ENCODE results near the gene OR12D1. TPM values are rescaled to one million over a fixed set of nuclear protein-coding genes. Genes with fewer than 3 reads are reported as not detected.

OR12D1 gene
- total RNA-seq, 6 donors from 2014 or later: not detected

DNA sequence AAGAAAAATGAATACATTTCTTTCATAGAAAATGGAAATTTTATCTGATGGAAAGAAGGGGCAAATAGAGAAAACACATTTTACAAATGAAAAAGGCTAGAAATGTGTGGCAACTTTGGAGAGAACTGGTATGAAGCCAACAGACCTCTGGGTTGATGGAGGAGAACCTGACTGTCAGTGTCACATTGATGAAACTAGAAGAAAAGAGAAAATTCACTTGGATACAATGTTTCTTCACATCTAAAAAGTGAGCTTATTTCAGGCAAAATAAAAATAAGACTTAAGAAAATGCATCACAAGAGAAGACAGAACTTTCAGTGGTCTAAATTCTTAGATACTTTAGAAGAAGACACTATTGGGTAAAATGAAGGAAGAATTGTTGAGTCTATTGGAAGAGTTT, 19.4 kb upstream of the OR12D1 start, which contains the start of gene OR12D2:
OR12D2 (plus strand) TSS at position 301 of the 400 bp plus-strand sequence. CDS start 1,069 bp downstream, outside the sequence.
- ATAC-seq (ENCODE audit: low FRiP score in 2 of 2): no peak
- TF ChIP-seq EP300 (IDR thresholded peaks at IDR 0.05) (no peak), POLR2A (IDR thresholded peaks at IDR 0.05) (no peak), POLR2AphosphoS5 (IDR thresholded peaks at IDR 0.05) (no peak), CTCF (IDR thresholded peaks at IDR 0.05) (no peak)

DNA sequence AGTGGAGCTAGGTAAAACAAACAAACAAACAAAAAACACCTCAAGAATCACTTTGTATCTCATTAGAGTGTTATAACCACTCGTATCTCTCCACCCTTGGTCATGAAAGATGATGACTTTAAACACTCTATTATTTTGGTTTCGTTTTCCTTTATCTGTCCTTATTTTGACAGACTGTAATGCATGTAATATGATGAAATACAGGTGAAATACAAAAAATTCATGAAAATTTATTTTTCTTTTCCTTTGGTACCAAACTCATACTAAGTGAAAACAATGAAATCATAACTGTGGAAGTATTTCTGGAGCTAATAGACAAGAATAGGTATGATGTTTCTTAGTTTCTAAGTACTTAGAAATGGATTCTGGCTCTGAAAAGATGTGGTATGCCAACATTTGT, 15.2 kb upstream of the OR12D1 start:
- Histone ChIP-seq H3K4me3 (no peak overlapping the region), H3K4me1 (no peaks in the 10 kb centered on the region)

More for the DNA sequence above, 19.4 kb upstream of the OR12D1 start, which contains the start of gene OR12D2:
- no peaks in the 10 kb centered on the region for H3K4me1 ChIP-seq
- no peak within 1 kb of the TSS for H3K4me3 ChIP-seq
- H3K27ac ChIP-seq: no peak within 1 kb of the TSS
- H3K27me3 ChIP-seq: no peaks in the 10 kb centered on the region
- H3K9me3 ChIP-seq: no peaks in the 10 kb centered on the region
- H3K36me3 ChIP-seq: no peaks in the 10 kb centered on the region
- no peak for DNase-seq

DNA sequence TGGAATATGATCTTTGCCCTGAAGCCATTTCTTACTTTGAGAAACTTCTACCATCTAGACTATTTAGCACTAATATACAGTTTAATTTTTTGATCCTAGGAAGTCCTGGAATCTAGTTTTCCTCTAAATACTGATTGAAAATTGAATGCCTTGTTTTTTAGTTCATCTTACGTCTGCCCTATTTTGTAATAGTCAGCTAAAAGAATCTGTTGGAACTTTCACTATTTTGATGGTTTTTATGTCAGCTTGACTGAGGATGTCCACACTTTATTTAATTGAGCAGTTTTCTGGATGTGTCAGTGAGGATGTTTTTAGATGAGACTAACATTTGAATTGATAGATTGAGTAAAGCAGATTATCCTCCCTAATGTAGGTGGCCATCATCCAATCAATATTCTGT, 10.9 kb upstream of the OR12D1 start:
- no peak for TF ChIP-seq POLR2A (IDR thresholded peaks at IDR 0.05)
- TF ChIP-seq POLR2AphosphoS5 (IDR thresholded peaks at IDR 0.05): no peak
- TF ChIP-seq CTCF (IDR thresholded peaks at IDR 0.05): no peak
- TF ChIP-seq EP300 (IDR thresholded peaks at IDR 0.05): no peak
- 41 to 96% methylated on average over 1 of the region's 1 CpG for WGBS, 2 donors
- DNase-seq: no peak
- no peak overlapping the region for H3K4me3 ChIP-seq
- H3K27me3 ChIP-seq: no peaks in the 10 kb centered on the region
- H3K4me1 ChIP-seq: no peaks in the 10 kb centered on the region
- peaks cover 0 to 2% (median 0%) of the 10 kb centered on the region in 4 donors for H3K9me3 ChIP-seq
- ATAC-seq (ENCODE audit: low FRiP score in 2 of 2): no peak
- H3K36me3 ChIP-seq: no peaks in the 10 kb centered on the region
- no peak overlapping the region for H3K27ac ChIP-seq

More for the DNA sequence above, 15.2 kb upstream of the OR12D1 start:
- DNase-seq (no peak), ATAC-seq (ENCODE audit: low FRiP score in 2 of 2) (no peak)
- H3K27ac ChIP-seq: no peak overlapping the region
- H3K27me3 ChIP-seq: no peaks in the 10 kb centered on the region
- no peaks in the 10 kb centered on the region for H3K9me3 ChIP-seq
- WGBS, 2 donors: 79 to 84% methylated on average over 2 of the region's 2 CpGs
- no peak for TF ChIP-seq POLR2A (IDR thresholded peaks at IDR 0.05)
- TF ChIP-seq EP300 (IDR thresholded peaks at IDR 0.05): no peak
- no peak for TF ChIP-seq CTCF (IDR thresholded peaks at IDR 0.05)
- no peak for TF ChIP-seq POLR2AphosphoS5 (IDR thresholded peaks at IDR 0.05)
- no peaks in the 10 kb centered on the region for H3K36me3 ChIP-seq

DNA sequence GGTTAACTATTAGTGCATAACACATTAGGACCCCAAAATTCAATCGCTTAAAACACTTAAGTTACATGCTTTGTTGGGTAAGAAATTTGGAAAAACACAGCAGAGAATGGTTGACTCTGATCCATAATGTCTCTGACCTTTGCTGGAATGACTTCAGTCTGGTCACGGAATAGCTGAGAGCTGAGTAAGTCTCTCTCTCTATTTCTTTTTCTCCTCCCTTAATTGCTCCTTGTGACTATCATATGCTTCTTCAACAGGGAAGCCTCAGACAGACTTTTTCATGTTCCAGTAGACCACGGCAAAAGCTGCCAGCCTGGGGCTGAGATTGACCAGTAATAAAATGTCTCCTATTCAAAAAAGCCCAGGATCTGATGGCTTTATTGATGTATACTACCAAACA, 4.8 kb downstream of the OR12D1 start:
- TF ChIP-seq POLR2AphosphoS5 (IDR thresholded peaks at IDR 0.05): no peak
- TF ChIP-seq CTCF (IDR thresholded peaks at IDR 0.05): no peak
- no peak for TF ChIP-seq POLR2A (IDR thresholded peaks at IDR 0.05)
- no peak for TF ChIP-seq EP300 (IDR thresholded peaks at IDR 0.05)
- peaks cover 0 to 3% (median 0%) of the 10 kb centered on the region in 4 donors for H3K9me3 ChIP-seq
- H3K4me1 ChIP-seq: no peaks in the 10 kb centered on the region
- no peak overlapping the region for H3K27ac ChIP-seq
- H3K4me3 ChIP-seq: no peak overlapping the region
- H3K36me3 ChIP-seq: no peaks in the 10 kb centered on the region
- ATAC-seq (ENCODE audit: low FRiP score in 2 of 2) (no peak), DNase-seq (no peak)
- 79 to 80% methylated on average over 3 of the region's 3 CpGs for WGBS, 2 donors
- no peaks in the 10 kb centered on the region for H3K27me3 ChIP-seq

GRCh38 chr6:29424168-29424567, 9.4 kb downstream of the OR12D1 start:
- no peak overlapping the region for H3K4me3 ChIP-seq
- ATAC-seq (ENCODE audit: low FRiP score in 2 of 2) (no peak), DNase-seq (no peak)
- no peaks in the 10 kb centered on the region for H3K36me3 ChIP-seq
- 92 to 97% methylated on average over 2 of the region's 2 CpGs for WGBS, 2 donors
- TF ChIP-seq EP300 (IDR thresholded peaks at IDR 0.05): no peak
- no peak for TF ChIP-seq CTCF (IDR thresholded peaks at IDR 0.05)
- no peak for TF ChIP-seq POLR2AphosphoS5 (IDR thresholded peaks at IDR 0.05)
- TF ChIP-seq POLR2A (IDR thresholded peaks at IDR 0.05): no peak
- no peak overlapping the region for H3K27ac ChIP-seq
- H3K27me3 ChIP-seq: no peaks in the 10 kb centered on the region
- H3K4me1 ChIP-seq: no peaks in the 10 kb centered on the region
- peaks cover 0 to 3% (median 0%) of the 10 kb centered on the region in 4 donors for H3K9me3 ChIP-seq

Data from upper lobe of left lung (tissue), 6 donors.